ENCODE data around the gene PRCC. TPM values are rescaled to one million over a fixed set of nuclear protein-coding genes. Genes with fewer than 3 reads are reported as not detected.
A peak's percentile ranks its signal among the peaks of the same experiment; 100 is the strongest.
"Not testable (repeated sequence)": the region's sequence is repeated elsewhere in the genome, so short reads cannot be mapped to it uniquely, and the experiment has no call there.

PRCC gene
- total RNA-seq, 1 donor from 2014 or later = 9.3 TPM

DNA sequence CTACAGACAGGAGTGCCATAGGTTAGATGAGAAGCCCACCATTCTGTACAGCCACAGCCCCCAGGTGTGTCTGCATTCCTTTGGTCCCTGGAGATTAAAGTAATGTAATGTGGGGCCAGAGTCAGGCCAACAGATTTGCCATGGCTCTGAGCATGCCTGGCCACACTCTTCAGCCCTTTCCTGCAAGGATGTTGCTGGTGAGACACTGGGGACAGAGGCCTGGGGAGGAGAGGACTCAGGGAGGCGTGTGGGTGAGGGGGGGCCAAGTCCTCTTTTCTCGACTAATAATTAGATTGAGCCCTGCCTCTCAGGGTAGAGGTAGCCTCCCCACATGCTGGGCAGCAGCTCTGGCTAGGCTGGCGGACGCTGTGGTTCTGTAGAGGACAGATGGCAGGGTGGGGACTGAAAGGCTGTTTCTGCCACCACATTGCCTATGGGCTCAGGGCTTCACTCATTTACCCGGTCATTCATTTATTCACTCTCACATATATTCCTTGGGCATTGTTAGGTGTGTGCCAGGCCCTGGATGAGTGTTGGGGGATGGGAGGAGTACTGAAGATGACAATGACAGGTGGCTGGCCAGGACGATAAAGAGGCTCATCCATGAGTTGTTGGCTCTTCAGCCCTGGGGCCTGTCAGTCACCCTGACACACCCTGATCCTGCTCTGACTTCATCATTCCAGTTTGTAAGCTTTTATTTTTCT lies 7.1 kb upstream of the PRCC start:
- no peak for DNase-seq (ENCODE audit: low read depth in 2 of 2)

DNA sequence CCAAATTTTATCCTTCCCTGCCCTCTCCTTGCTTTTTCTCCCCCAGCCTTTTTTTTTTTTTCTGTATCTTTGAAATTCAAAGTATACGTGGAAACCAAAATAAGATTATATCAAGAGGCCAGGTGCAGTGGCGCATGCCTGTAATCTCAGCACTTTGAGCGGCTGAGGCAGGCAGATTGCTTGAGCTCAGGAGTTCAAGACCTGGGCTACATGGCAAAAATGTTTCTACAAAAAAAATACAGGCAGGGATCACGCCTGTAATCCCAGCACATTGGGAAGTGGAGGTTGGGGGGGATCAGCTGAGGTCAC lies 6.6 kb upstream of the PRCC start:
- DNase-seq (ENCODE audit: low read depth in 2 of 2) = no peak

DNA sequence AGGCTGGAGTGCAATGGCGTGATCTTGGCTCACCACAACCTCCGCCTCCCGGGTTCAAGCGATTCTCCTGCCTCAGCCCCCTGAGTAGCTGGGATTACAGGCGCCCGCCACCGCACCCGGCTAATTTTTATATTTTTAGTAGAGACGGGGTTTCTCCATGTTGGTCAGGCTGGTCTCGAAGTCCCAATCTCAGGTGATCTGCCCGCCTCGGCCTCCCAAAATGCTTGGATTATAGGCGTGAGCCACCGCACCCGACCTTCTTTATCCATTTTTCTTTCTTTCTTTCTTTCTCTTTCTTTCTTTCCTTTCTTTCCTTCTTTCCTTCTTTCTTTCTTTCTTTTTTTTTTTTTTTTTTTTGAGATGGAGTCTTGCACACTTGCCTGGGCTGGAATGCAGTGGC lies 2.2 kb upstream of the PRCC start:
- not testable (repeated sequence) for DNase-seq (ENCODE audit: low read depth in 2 of 2)

GRCh38 chr1:156765666-156766065 lies 1.7 kb upstream of the PRCC start:
- DNase-seq (ENCODE audit: low read depth in 2 of 2) = no peak

- DNase-seq (ENCODE audit: low read depth in 2 of 2) = peak; percentile 29 to 37
Observed at GRCh38 chr1:156766298-156767100, 836 bp upstream of the PRCC start.

GRCh38 chr1:156767879-156768604 lies 707 bp downstream of the PRCC start:
- peak; percentile 28 to 34 for DNase-seq (ENCODE audit: low read depth in 2 of 2)

DNA sequence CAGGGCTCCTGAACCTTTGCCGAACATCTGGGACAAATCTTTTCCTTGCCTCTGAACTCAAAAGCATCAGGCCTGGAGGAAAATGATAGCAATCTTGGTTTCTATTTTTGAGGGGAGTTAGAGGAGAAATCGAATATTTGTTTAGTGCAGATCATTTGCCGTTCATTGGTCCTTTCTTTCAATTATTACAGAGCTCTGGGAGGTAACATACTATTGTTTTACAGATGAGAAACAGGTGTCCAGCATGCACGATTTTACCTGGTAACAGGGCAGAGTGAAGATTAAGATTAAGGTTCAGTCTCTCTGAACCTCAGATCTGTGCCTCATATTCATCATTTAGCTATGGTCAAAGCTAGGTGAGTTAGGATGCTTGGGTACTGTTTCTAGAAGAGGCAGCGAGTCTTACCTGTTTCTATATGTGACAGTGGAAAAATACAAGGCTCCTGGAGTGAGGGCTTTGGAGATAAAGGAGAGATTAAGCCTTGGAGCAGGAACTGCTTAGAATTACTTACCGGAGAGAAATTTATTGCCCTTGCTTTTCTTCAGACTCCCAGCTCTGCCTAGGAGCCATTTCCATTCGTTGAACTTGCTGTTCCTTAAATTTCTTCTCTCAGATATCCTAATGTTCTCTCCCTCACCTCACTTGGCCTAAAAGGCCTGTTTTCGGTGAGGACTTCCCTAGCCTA lies 1.4 kb downstream of the PRCC start:
- DNase-seq (ENCODE audit: low read depth in 2 of 2) = no peak

DNA sequence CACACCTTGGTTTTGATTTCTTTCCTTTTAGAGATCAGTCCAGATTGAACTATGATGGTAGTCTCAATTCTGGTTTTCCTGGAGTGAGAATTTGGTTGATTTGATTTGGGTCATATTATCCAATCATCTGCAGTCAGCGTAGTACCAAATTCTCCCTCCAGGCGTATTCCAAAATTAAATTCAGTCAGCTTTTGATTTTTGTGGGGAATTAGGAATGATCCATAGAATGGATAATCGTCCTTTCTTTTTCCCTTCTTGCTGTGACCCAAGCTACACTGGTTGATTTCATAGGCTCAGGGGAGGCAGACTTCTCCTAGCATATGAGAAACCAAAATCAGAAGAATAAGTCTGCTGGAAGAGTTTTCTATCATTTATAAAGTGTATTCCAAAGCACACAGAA lies 4.9 kb downstream of the PRCC start:
- no peak for DNase-seq (ENCODE audit: low read depth in 2 of 2)

- no peak for DNase-seq (ENCODE audit: low read depth in 2 of 2)
Observed at GRCh38 chr1:156772728-156773497, 5.6 kb downstream of the PRCC start.

DNA sequence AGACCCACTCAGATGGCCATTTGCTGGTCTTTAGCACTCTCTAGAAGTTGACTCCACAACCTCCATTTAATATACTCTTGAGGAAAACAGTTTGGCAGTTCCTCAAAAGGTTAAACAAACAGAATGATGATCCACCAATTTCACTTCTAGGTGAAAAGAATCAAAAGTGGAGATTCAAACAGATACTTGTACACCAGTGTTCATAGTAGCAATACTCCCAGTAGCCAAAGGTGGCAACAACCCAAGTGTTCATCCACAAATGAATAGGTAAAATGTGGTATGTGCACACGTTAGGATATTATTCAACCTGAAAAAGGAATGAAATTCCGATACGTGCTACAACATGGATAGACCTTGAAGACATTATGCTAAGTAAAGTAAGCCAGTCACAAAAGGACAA lies 6.3 kb downstream of the PRCC start:
- no peak for DNase-seq (ENCODE audit: low read depth in 2 of 2)

DNA sequence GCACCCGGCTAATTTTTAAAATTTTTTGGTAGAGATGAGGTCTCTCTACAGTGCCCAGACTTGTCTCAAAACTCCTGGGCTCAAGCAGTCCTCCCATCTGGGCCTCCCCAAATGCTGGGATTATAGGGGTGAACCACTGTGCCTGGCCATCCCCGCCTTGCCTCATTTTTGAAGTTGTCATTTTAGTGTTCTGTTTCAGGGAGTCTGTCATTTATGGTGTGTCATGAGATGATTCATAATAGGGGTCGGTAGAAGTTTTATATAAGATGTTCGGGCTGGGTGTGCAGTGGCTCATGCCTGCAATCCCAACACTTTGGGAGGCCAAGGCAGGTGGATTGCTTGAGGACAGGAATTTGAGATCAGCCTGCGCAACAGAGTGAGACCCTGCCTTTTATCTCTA lies 8.5 kb downstream of the PRCC start:
- DNase-seq (ENCODE audit: low read depth in 2 of 2) = no peak

DNA sequence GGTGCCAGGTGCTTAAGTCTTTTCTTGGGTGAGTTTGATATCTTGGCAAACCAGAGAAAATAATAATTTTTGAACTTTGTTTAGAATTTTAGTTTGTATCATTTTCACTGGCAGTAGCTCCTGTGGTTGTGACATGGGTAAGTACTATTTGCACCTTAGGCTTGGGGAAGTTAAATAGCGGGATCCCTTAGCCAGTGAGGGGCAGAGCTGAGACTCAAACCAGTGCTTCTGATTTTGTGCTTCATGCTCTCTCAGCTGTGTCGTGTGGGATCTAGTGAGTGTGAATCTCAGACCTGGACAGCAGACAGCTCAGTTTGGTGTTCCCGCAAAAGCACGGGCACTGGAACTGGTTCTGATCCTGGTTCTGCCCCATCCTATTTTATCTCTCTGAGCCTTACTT lies 9.6 kb downstream of the PRCC start:
- DNase-seq (ENCODE audit: low read depth in 2 of 2) = no peak

GRCh38 chr1:156777573-156777972 lies 10.2 kb downstream of the PRCC start:
- DNase-seq (ENCODE audit: low read depth in 2 of 2) = no peak

DNA sequence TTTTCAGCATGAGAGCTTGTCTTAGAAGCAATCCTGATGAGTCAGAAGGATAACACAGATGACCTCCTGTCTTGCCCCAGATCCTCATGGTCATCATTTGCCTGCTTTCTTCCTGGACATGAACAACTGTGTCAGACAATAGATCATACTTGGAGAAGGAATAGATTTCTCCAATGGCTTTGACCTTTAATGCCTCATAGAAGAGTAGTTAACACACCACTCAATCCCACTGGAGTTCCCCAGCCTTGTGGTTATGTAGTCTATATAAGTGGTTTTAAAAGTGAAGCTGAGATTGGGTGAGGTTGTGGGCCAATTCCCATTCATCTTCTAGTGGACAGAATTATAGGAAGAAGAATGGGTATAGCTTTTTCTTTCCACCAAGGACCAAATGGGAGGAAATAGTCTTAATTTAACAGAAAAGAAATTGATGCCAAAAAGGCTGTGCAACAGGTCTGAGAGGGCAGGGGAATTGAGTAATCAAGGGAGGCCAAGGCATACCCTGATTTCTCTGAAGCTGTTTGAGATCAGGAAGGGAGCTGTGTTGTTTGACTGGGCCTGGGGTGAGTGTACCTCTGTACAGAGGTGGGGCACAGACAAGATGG lies 14.4 kb downstream of the PRCC start:
- DNase-seq (ENCODE audit: low read depth in 2 of 2) = peak in 1 of 2 donors; percentile 57

DNA sequence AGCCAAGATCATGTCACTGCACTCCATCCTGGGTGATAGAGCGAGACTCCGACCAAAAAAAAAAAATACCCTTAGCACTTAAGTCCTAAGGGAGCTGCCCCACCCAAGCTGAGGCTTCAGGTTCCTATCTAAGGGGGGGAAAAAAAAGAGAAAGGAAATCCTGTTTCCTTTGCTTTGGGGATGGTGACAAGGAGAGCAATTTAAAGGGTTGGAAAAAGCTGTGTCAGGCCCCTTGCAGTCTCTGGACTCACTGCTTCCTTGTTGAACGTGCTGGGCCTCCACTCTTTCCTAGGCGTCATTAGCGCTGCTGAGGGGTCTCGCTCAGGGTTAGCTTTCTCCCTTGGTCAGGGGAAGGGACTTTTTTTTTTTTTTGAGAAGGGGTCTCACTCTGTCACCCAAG lies 18.1 kb downstream of the PRCC start:
- no peak for DNase-seq (ENCODE audit: low read depth in 2 of 2)

- DNase-seq (ENCODE audit: low read depth in 2 of 2) = no peak
Observed at GRCh38 chr1:156786640-156787039, 19.3 kb downstream of the PRCC start.

GRCh38 chr1:156788136-156788535 lies 20.8 kb downstream of the PRCC start:
- no peak for DNase-seq (ENCODE audit: low read depth in 2 of 2)

DNA sequence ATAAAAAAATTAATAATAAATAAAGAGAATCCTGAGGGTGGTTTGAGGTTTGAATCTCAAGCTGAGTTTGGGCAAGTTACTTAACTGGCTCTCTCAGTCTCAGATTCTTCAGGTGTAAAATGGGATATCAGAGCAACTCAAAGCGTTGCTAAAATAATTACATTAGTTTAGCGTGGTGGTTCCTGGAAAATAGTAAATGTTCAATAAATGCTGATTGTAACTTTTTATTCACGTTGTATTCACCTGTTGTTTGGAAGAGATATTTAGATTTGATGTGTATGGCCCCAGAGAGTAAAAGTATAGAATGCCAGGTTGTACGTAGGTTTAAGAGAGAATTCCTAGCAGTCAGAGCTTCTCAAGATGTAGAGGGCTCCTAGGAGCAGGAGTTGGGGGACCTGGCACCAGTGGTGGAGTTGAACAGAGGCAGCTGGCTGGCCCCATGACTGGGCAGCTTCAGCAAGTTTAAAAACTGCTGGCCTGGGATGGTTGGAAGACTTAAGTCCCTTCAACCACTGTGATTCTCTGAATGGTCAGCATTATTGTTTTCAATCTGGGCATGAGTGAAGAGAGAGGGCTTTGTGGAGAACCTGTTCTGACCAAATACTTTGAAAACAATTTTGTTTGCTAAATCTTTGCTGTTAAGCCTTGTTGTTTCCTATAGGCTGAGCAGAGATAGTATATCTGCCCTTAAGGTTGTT lies 22.4 kb downstream of the PRCC start:
- no peak for DNase-seq (ENCODE audit: low read depth in 2 of 2)

DNA sequence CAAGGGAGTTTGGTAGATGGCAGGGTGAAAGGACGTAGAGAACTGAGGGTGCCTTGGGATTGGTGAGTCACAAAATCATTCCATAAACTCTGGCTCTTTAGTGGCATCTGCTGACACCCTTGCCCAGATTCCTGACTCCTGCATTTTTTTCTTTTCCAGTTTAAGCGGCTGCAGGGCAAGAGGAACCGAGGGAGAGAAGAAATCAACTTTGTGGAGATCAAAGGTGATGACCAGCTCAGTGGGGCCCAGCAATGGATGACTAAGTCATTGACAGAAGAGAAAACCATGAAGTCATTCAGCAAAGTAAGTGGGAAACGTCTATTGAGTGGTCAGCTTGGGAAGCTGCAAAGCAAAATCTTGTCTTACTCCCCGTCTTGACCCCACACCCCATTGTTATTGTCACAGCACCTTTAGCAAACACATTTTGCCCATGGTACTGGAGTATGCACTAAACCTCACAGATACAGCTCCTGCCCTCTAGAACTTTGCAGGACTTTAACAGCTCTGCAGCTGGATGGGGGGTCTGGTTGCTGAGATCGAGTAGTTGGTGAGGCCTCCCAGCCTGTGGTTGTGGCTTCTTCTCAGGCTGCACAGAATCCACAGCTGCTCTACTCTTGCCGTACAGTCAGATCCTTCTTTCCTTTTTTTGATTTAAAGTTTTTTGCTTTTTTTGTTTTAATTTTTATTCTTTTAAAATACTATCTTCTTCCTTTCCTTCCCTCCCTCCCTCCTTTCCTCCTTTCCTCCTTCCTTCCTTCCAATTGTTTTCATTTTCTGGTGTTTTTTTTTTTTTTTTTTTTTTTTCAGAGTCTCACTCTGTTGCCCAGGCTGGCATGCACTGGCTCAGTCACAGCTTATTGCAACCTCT lies 27.4 kb downstream of the PRCC start:
- no peak for DNase-seq (ENCODE audit: low read depth in 2 of 2)
